G401.6 (cell line): ENCODE results near the gene TREML4.
"Not testable (repeated sequence)": the region's sequence is repeated elsewhere in the genome, so short reads cannot be mapped to it uniquely, and the experiment has no call there.

ENCODE experiments used
- FAIRE-seq: peaks from 2 replicates; lab custom pipeline; 2012; peaks lifted over from hg19 to GRCh38; lab: Jason Lieb, UNC

TREML4 gene

GRCh38 chr6:41208439-41209106 is 19.6 kb upstream of the TREML4 start:
- no peak for FAIRE-seq

GRCh38 chr6:41209547-41210320 is 18.4 kb upstream of the TREML4 start:
- FAIRE-seq, result no peak

- no peak for FAIRE-seq
These were observed 13.4 kb upstream of the TREML4 start for GRCh38 chr6:41214559-41215238.

- no peak for FAIRE-seq
These were observed 12.4 kb upstream of the TREML4 start for GRCh38 chr6:41215777-41216176.

GRCh38 chr6:41216616-41217015 is 11.5 kb upstream of the TREML4 start:
- FAIRE-seq, result no peak

- FAIRE-seq, result no peak
These were observed 6.1 kb upstream of the TREML4 start for GRCh38 chr6:41222045-41222444.

- no peak for FAIRE-seq
These were observed 5.6 kb upstream of the TREML4 start for GRCh38 chr6:41222513-41222912.

- FAIRE-seq, result no peak
These were observed 3.3 kb upstream of the TREML4 start for GRCh38 chr6:41224800-41225199.

GRCh38 chr6:41226752-41227151 is 1.4 kb upstream of the TREML4 start:
- FAIRE-seq, result no peak

GRCh38 chr6:41228616-41229015 is 467 bp downstream of the TREML4 start:
- no peak for FAIRE-seq

- no peak for FAIRE-seq
These were observed 1.6 kb downstream of the TREML4 start for GRCh38 chr6:41229721-41230120.

GRCh38 chr6:41231246-41231645 is 3.1 kb downstream of the TREML4 start:
- no peak for FAIRE-seq

GRCh38 chr6:41232667-41233066 is 4.5 kb downstream of the TREML4 start:
- no peak for FAIRE-seq

GRCh38 chr6:41236276-41236675 is 8.1 kb downstream of the TREML4 start:
- no peak for FAIRE-seq

GRCh38 chr6:41237128-41237527 is 9.0 kb downstream of the TREML4 start:
- no peak for FAIRE-seq

- FAIRE-seq, result no peak
These were observed 11.5 kb downstream of the TREML4 start for GRCh38 chr6:41239467-41240159.

GRCh38 chr6:41246529-41246928 is 18.4 kb downstream of the TREML4 start:
- not testable (repeated sequence) for FAIRE-seq

- FAIRE-seq, result no peak
These were observed 19.2 kb downstream of the TREML4 start for GRCh38 chr6:41247288-41247865.

- no peak for FAIRE-seq
These were observed 19.9 kb downstream of the TREML4 start for GRCh38 chr6:41247882-41248705.

- no peak for FAIRE-seq
These were observed 24.4 kb downstream of the TREML4 start for GRCh38 chr6:41252401-41253169.

GRCh38 chr6:41255110-41255509 is 27.0 kb downstream of the TREML4 start:
- no peak for FAIRE-seq
